HCT116 (cell line): ENCODE measurements around the gene TAF3. TPM values are rescaled to one million over a fixed set of nuclear protein-coding genes. Genes with fewer than 3 reads are reported as not detected.

ENCODE experiments used
- ATAC-seq: fragments of 200-7000 bp; cut with Tn5 transposase; 2 replicates; pipeline ENCODE4 v1.9.1; 2020; ENCODE audit warnings: mild to moderate bottlenecking, moderate library complexity
- BruUV-seq: library from RNA; stranded (reverse); fragments of 400-500 nt; replicated peaks from 2 replicates; lab custom pipeline; 2021; lab: Mats Ljungman, UMichigan
- CTCF ChIA-PET: fragments of 300-600 bp; sonication (Branson Sonifier 250); formaldehyde crosslinking; loops from one replicate; lab custom pipeline; 2021; ENCODE audit warnings: antibody characterized with exemption; lab: Charles Lee
- POLR2A ChIA-PET: fragments of 300-600, 350-600 bp; sonication (Branson Sonifier 250); formaldehyde crosslinking; loops from one replicate; lab custom pipeline; 2021; ENCODE audit warnings: antibody characterized with exemption; lab: Charles Lee
- RAD21 ChIA-PET, 2 experiments: fragments of 300-600 bp; sonication (Branson Sonifier 250); formaldehyde crosslinking; loops; one replicate each; lab custom pipeline; 2023; ENCODE audit warnings: low total read pairs in 2 of 2; ENCODE audit not compliant: uncharacterized antibody in 2 of 2, unreplicated experiment in 2 of 2, low non-redundant PET in 1 of 2; lab: Charles Lee
- DNase-seq: peaks from one replicate; pipeline ENCODE4 v3.0.0-alpha.2; 2010; ENCODE audit warnings: low read depth, low spot score
- H2AFZ ChIP-seq: fragments of 200-600 bp; shearing (Covaris generic), sonication (generic); 2 replicates; pipeline ENCODE4 v1.6.1; 2017; ENCODE audit warnings: low read depth, mixed run types, mixed read lengths, antibody characterized with exemption, low read length; ENCODE audit not compliant: poor library complexity, severe bottlenecking
- H3K27ac ChIP-seq: 2 replicates; pipeline ENCODE4 v1.5.1; 2012; ENCODE audit warnings: low read depth, low read length
- H3K27me3 ChIP-seq: fragments of 200-600 bp; sonication (generic); 2 replicates; pipeline ENCODE4 v1.6.1; 2016; ENCODE audit warnings: mixed run types, low read length, mixed read lengths; ENCODE audit not compliant: insufficient read depth
- H3K36me3 ChIP-seq, 2 experiments: fragments of 200-500 bp in 1 of 2; fragments of 200-600 bp in 1 of 2; sonication (Bioruptor generic) in 1 of 2; sonication (generic) in 1 of 2; 2 replicates each; pipeline versions ENCODE4 v1.5.1 to v1.6.1; 2014 to 2016; ENCODE audit warnings: low read length in 2 of 2, inconsistent platforms in 1 of 2, mixed read lengths in 1 of 2, mixed run types in 1 of 2; ENCODE audit not compliant: insufficient read depth in 2 of 2, control insufficient read depth in 1 of 2
- H3K4me1 ChIP-seq, 2 experiments: fragments of 200-600 bp in 1 of 2; sonication (generic) in 1 of 2; 2 replicates each; pipeline versions ENCODE4 v1.5.1 to v1.6.1; 2012 to 2017; ENCODE audit warnings: low read length in 2 of 2, inconsistent platforms in 1 of 2, mild to moderate bottlenecking in 1 of 2, mixed read lengths in 1 of 2, mixed run types in 1 of 2, moderate library complexity in 1 of 2; ENCODE audit not compliant: insufficient read depth in 2 of 2, control insufficient read depth in 1 of 2
- H3K4me2 ChIP-seq: fragments of 200-600 bp; sonication (generic); 2 replicates; pipeline ENCODE4 v1.6.1; 2017; ENCODE audit warnings: mixed run types, low read length, mixed read lengths
- H3K4me3 ChIP-seq, 2 experiments: fragments of 200-600 bp in 1 of 2; sonication (generic) in 1 of 2; replicated peaks in 1 of 2; 2 replicates each; pipeline ENCODE4 v1.5.1; 2011 to 2016; ENCODE audit warnings: low read length in 2 of 2, control low read depth in 1 of 2, low read depth in 1 of 2, mild to moderate bottlenecking in 1 of 2, mixed read lengths in 1 of 2, mixed run types in 1 of 2
- H3K79me2 ChIP-seq: fragments of 200-600 bp; sonication (generic); 2 replicates; pipeline ENCODE4 v1.6.1; 2017; ENCODE audit warnings: mild to moderate bottlenecking, mixed run types, low read length, moderate library complexity, mixed read lengths; ENCODE audit not compliant: insufficient read depth
- H3K9ac ChIP-seq: fragments of 200-600 bp; sonication (generic); 2 replicates; pipeline ENCODE4 v1.6.1; 2016; ENCODE audit warnings: low read length, mixed read lengths
- H3K9me2 ChIP-seq: fragments of 200-600 bp; sonication (generic), shearing (Covaris generic); 2 replicates; pipeline ENCODE4 v1.6.1; 2017; ENCODE audit warnings: mixed run types, mild to moderate bottlenecking, moderate library complexity; ENCODE audit not compliant: insufficient read depth
- H3K9me3 ChIP-seq, 2 experiments: fragments of 200-500 bp in 1 of 2; fragments of 200-600 bp in 1 of 2; sonication (Bioruptor generic) in 1 of 2; sonication (generic) in 1 of 2; 2 replicates each; pipeline ENCODE4 v1.6.1; 2014 to 2017; ENCODE audit warnings: low read length in 2 of 2, mixed read lengths in 2 of 2, inconsistent platforms in 1 of 2, low read depth in 1 of 2, mild to moderate bottlenecking in 1 of 2, mixed run types in 1 of 2, moderate library complexity in 1 of 2; ENCODE audit not compliant: control insufficient read depth in 1 of 2, insufficient read depth in 1 of 2
- H4K20me1 ChIP-seq: fragments of 200-600 bp; sonication (generic), shearing (Covaris generic); 2 replicates; pipeline ENCODE4 v1.6.1; 2017; ENCODE audit warnings: mixed run types, mild to moderate bottlenecking, moderate library complexity; ENCODE audit not compliant: insufficient read depth
- ELF1 ChIP-seq: IDR thresholded peaks from 2 replicates; pipeline ENCODE4 v1.6.1; 2012; ENCODE audit warnings: low read depth, borderline replicate concordance
- EZH2phosphoT487 ChIP-seq: fragments of 200-600 bp; IDR thresholded peaks from 2 replicates; pipeline ENCODE4 v1.6.1; 2018; ENCODE audit warnings: antibody characterized with exemption, borderline replicate concordance
- FOSL1 ChIP-seq: IDR thresholded peaks from 2 replicates; pipeline ENCODE4 v1.6.1; 2012; ENCODE audit warnings: low read depth
- JUND ChIP-seq: IDR thresholded peaks from 2 replicates; pipeline ENCODE4 v1.6.1; 2012
- POLR2AphosphoS5 ChIP-seq: IDR thresholded peaks from 2 replicates; pipeline ENCODE4 v1.6.1; 2011; ENCODE audit warnings: mild to moderate bottlenecking, low read depth, low read length, moderate library complexity
- RAD21 ChIP-seq: IDR thresholded peaks from 2 replicates; pipeline ENCODE4 v1.6.1; 2012; ENCODE audit warnings: low read depth, mild to moderate bottlenecking
- SIN3A ChIP-seq: IDR thresholded peaks from 2 replicates; pipeline ENCODE4 v1.6.1; 2012; ENCODE audit warnings: low read depth
- SP1 ChIP-seq: IDR thresholded peaks from 2 replicates; pipeline ENCODE4 v1.6.1; 2012; ENCODE audit warnings: low read depth
- SRF ChIP-seq: IDR thresholded peaks from 2 replicates; pipeline ENCODE4 v1.6.1; 2012; ENCODE audit warnings: low read depth
- TCF7L2 ChIP-seq: IDR thresholded peaks from 2 replicates; pipeline ENCODE4 v1.7.0; 2011; ENCODE audit warnings: borderline replicate concordance, inconsistent platforms; ENCODE audit not compliant: insufficient read depth, insufficient read length; ENCODE audit errors: extremely low read depth
- YY1 ChIP-seq: IDR thresholded peaks from 2 replicates; pipeline ENCODE4 v1.6.1; 2011; ENCODE audit warnings: low read length, low read depth, moderate library complexity, mild to moderate bottlenecking; ENCODE audit not compliant: insufficient replicate concordance; ENCODE audit errors: extremely low read depth
- ZFX ChIP-seq: fragments of 450-650 bp; IDR thresholded peaks from 2 replicates; pipeline ENCODE4 v1.6.1; 2017
- intact Hi-C: fragments of 100-400 bp; cut with micrococcal nuclease; formaldehyde crosslinking; loops from 2 replicates; pipeline ENCODE4 v1.10.0; 2022
- total RNA-seq: library from RNA; stranded (reverse); gene quantifications from one replicate; pipeline ENCODE4 v1.2.1, GENCODE V29; 2021; ENCODE audit not compliant: unreplicated experiment
- TF ChIP-seq, protein P1 (sequence below): IDR thresholded peaks from 2 replicates; pipeline ENCODE4 v1.6.1; 2012
- TF ChIP-seq, protein P2 (sequence below): IDR thresholded peaks from 2 replicates; pipeline ENCODE4 v1.6.1; 2011; ENCODE audit warnings: mild to moderate bottlenecking, low read length, moderate library complexity; ENCODE audit not compliant: insufficient replicate concordance; ENCODE audit errors: extremely low read depth
- TF ChIP-seq, protein P3 (sequence below): IDR thresholded peaks from 2 replicates; pipeline ENCODE4 v1.6.1; 2012
- TF ChIP-seq, protein P4 (sequence below), 3 experiments: fragments of 200-600 bp in 1 of 3; sonication (generic) in 1 of 3; IDR thresholded peaks in 2 of 3; conservative IDR thresholded peaks in 1 of 3; 2 replicates each; pipeline ENCODE4 v1.5.1; 2012 to 2017; ENCODE audit warnings: low read depth in 2 of 3, low read length in 2 of 3, antibody characterized with exemption in 1 of 3, borderline replicate concordance in 1 of 3, control low read depth in 1 of 3, mild to moderate bottlenecking in 1 of 3, mixed read lengths in 1 of 3, mixed run types in 1 of 3, moderate library complexity in 1 of 3; ENCODE audit not compliant: insufficient read depth in 1 of 3

TAF3 gene
- total RNA-seq, 1 experiment from 2014 or later: 8.0 TPM

DNA sequence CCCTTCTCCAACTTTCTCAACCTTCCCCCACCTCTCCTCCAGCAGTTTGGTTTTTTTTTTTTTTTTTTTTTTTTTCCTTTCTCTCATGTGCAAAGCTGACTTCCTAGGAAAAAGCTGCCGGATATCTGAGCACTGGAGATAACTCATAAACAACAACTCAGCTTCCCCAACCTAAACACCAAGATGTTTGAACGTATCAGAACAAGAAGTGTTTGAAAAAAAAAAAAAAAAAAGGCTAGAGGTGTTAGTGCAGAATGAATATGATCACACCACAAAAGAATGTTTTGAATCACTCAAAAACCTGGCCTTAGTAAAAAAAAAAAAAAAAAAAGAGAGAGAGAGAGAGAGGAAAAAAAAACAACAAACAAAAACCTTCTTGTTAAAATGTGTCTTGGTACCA, 247.3 kb downstream of the TAF3 start:
- POLR2A ChIA-PET: no interaction called here
- BruUV-seq: no TSS peak
- ATAC-seq: no peak

DNA sequence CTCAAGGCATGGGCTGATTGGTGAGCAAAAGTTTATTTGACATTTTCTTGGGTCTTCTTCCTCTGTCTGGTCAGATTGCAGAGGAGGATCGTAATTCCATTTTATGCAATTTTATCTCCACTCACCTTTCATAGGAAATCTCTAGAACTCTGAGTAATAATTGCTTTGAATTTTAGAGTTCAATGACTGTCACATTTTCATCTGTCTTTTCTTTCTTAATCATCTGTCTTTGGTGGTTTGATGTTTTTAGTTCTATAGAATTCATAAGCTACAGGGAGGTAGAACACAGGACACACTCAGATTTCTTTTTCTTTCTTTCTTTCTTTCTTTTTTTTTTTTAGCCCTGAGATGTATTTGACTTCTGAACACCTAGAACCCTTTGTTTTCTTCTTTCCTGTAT, 247.8 kb downstream of the TAF3 start:
- CTCF ChIA-PET: no interaction called here
- Histone ChIP-seq H3K27me3 (no peaks in the 10 kb centered on the region), H3K4me1 (no peaks in the 10 kb centered on the region), H2AFZ (no peak overlapping the region), H3K4me3 (no peak overlapping the region), H3K9me2 (no peaks in the 10 kb centered on the region), H3K4me2 (no peak overlapping the region), H3K9ac (no peak overlapping the region), H3K36me3 (no peaks in the 10 kb centered on the region; a peak in 1 of 4 replicates), H3K27ac (no peak overlapping the region), H3K9me3 (no peaks in the 10 kb centered on the region), H4K20me1 (no peaks in the 10 kb centered on the region), H3K79me2 (no peaks in the 10 kb centered on the region)
- no peak for ATAC-seq
- no TSS peak for BruUV-seq
- TF ChIP-seq, protein P1, sequence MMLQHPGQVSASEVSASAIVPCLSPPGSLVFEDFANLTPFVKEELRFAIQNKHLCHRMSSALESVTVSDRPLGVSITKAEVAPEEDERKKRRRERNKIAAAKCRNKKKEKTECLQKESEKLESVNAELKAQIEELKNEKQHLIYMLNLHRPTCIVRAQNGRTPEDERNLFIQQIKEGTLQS: no peak
- TF ChIP-seq SP1 (no peak), SIN3A (no peak), FOSL1 (no peak), POLR2AphosphoS5 (no peak)
- TF ChIP-seq, protein P2, sequence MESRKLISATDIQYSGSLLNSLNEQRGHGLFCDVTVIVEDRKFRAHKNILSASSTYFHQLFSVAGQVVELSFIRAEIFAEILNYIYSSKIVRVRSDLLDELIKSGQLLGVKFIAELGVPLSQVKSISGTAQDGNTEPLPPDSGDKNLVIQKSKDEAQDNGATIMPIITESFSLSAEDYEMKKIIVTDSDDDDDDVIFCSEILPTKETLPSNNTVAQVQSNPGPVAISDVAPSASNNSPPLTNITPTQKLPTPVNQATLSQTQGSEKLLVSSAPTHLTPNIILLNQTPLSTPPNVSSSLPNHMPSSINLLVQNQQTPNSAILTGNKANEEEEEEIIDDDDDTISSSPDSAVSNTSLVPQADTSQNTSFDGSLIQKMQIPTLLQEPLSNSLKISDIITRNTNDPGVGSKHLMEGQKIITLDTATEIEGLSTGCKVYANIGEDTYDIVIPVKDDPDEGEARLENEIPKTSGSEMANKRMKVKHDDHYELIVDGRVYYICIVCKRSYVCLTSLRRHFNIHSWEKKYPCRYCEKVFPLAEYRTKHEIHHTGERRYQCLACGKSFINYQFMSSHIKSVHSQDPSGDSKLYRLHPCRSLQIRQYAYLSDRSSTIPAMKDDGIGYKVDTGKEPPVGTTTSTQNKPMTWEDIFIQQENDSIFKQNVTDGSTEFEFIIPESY: no peak
- TF ChIP-seq, protein P3, sequence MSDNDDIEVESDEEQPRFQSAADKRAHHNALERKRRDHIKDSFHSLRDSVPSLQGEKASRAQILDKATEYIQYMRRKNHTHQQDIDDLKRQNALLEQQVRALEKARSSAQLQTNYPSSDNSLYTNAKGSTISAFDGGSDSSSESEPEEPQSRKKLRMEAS: no peak
- TF ChIP-seq, protein P4, sequence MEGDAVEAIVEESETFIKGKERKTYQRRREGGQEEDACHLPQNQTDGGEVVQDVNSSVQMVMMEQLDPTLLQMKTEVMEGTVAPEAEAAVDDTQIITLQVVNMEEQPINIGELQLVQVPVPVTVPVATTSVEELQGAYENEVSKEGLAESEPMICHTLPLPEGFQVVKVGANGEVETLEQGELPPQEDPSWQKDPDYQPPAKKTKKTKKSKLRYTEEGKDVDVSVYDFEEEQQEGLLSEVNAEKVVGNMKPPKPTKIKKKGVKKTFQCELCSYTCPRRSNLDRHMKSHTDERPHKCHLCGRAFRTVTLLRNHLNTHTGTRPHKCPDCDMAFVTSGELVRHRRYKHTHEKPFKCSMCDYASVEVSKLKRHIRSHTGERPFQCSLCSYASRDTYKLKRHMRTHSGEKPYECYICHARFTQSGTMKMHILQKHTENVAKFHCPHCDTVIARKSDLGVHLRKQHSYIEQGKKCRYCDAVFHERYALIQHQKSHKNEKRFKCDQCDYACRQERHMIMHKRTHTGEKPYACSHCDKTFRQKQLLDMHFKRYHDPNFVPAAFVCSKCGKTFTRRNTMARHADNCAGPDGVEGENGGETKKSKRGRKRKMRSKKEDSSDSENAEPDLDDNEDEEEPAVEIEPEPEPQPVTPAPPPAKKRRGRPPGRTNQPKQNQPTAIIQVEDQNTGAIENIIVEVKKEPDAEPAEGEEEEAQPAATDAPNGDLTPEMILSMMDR (IDR thresholded peaks at IDR 0.05 in 2 of 3, conservative IDR thresholded peaks at IDR 0.05 in 1 of 3; ENCODE audit: borderline replicate concordance in 1 of 3, insufficient read depth in 1 of 3, low read depth in 2 of 3, low read length in 2 of 3): no peak
- no peak for DNase-seq
- intact Hi-C loops: no loop called here
- POLR2A ChIA-PET: no interaction called here
- RAD21 ChIA-PET: no interaction called here

More for the DNA sequence above, 247.3 kb downstream of the TAF3 start:
- ChIA-PET RAD21 (no interaction called here), CTCF (no interaction called here)
- TF ChIP-seq ZFX: no peak
- TF ChIP-seq ELF1: no peak
- TF ChIP-seq TCF7L2: no peak
- TF ChIP-seq YY1: no peak
- TF ChIP-seq, protein P3: no peak
- no peak for TF ChIP-seq EZH2phosphoT487
- TF ChIP-seq SRF: no peak
- TF ChIP-seq RAD21: no peak
- TF ChIP-seq JUND: no peak
- Histone ChIP-seq H3K36me3 (no peaks in the 10 kb centered on the region; a peak in 1 of 4 replicates), H4K20me1 (no peaks in the 10 kb centered on the region), H2AFZ (no peak overlapping the region), H3K27me3 (no peaks in the 10 kb centered on the region), H3K9ac (no peak overlapping the region), H3K27ac (no peak overlapping the region), H3K9me3 (no peaks in the 10 kb centered on the region), H3K79me2 (no peaks in the 10 kb centered on the region), H3K4me2 (no peak overlapping the region), H3K9me2 (no peaks in the 10 kb centered on the region), H3K4me1 (no peaks in the 10 kb centered on the region), H3K4me3 (no peak overlapping the region)
- DNase-seq: no peak
- intact Hi-C loops: no loop called here
